Activated naive CD4-positive, alpha-beta T cell treated with anti-CD3 and anti-CD28 coated beads, Interleukin-2, amount 50 U/mL, for 72 hours (primary cell): ENCODE data around the gene EEIG1. TPM values are rescaled to one million over a fixed set of nuclear protein-coding genes. Genes with fewer than 3 reads are reported as not detected.

Experiments used
- total RNA-seq, 2 donors: library from RNA; stranded (reverse); gene quantifications; one replicate each; pipeline ENCODE4 v1.2.3, GENCODE V29; 2022

Gene EEIG1
- total RNA-seq, 2 donors from 2014 or later = 63.1 to 96.5 TPM

Other genes starting within 250 kb of the EEIG1 start
- 10 to 100 TPM; 10.9 to 17.1 TPM for gene TOR2A, start 245.7 kb downstream of the EEIG1 start, total RNA-seq
- gene SH2D3C, start 202.3 kb downstream of the EEIG1 start, total RNA-seq = 10 to 100 TPM; 39.3 to 39.5 TPM
- 10 to 100 TPM; 74.8 to 89.3 TPM for gene CDK9, start 195.0 kb downstream of the EEIG1 start, total RNA-seq
- 10 to 100 TPM; 64.8 to 73.8 TPM for gene FPGS, start 178.1 kb downstream of the EEIG1 start, total RNA-seq
- 10 to 100 TPM; 12.9 to 24.1 TPM for gene ENG, start 126.3 kb downstream of the EEIG1 start, total RNA-seq
- gene AK1, start 103.3 kb downstream of the EEIG1 start, total RNA-seq = 10 to 100 TPM; 19.0 to 31.3 TPM
- gene ST6GALNAC6, start 81.4 kb downstream of the EEIG1 start, total RNA-seq = 10 to 100 TPM; 55.2 to 56.1 TPM
- gene ST6GALNAC4, start 63.9 kb downstream of the EEIG1 start, total RNA-seq = 10 to 100 TPM; 24.5 to 43.2 TPM
- gene PIP5KL1, start 50.2 kb downstream of the EEIG1 start, total RNA-seq = 1 to 10 TPM; 4.0 to 6.8 TPM
- 10 to 100 TPM; 26.0 to 49.8 TPM for gene DPM2, start 43.1 kb downstream of the EEIG1 start, total RNA-seq
- gene NAIF1, start 86.3 kb upstream of the EEIG1 start, total RNA-seq = 10 to 100 TPM in 1 of 2 donors, 1 to 10 TPM in 1; 9.8 to 12.7 TPM
- gene SLC25A25, start 87.2 kb upstream of the EEIG1 start, total RNA-seq = 10 to 100 TPM; 10.9 to 19.0 TPM
- gene PTGES2, start 146.7 kb upstream of the EEIG1 start, total RNA-seq = 10 to 100 TPM in 1 of 2 donors, 1 to 10 TPM in 1; 6.6 to 50.6 TPM
- not detected for gene LCN2, start 168.5 kb upstream of the EEIG1 start, total RNA-seq
- gene BBLN, start 179.3 kb upstream of the EEIG1 start, total RNA-seq = 10 to 100 TPM; 67.6 to 82.2 TPM
- 100 to 1,000 TPM in 1 of 2 donors, 10 to 100 TPM in 1; 60.1 to 111 TPM for gene CIZ1, start 210.6 kb upstream of the EEIG1 start, total RNA-seq
- gene DNM1, start 222.4 kb upstream of the EEIG1 start, total RNA-seq = 1 to 10 TPM; 1.6 to 5.1 TPM